ENCODE data around the gene PEX3.

GRCh38 chr6:143450453-143451371 lies at the start of gene PEX3, which contains the start of gene ADAT2:
- no peak for TF ChIP-seq CTCF (IDR thresholded peaks at IDR 0.05; ENCODE audit: poor library complexity)
- no peak for TF ChIP-seq EZH2 (IDR thresholded peaks at IDR 0.05; ENCODE audit: borderline replicate concordance)
